Measurements from ENCODE around the gene PCK2. TPM values are rescaled to one million over a fixed set of nuclear protein-coding genes. Genes with fewer than 3 reads are reported as not detected.

PCK2 gene
- total and polyA plus RNA-seq, 2 of the 13 experiments (the other 11 are each of a cell fraction or from before 2014, with no cell fraction given) = 129 to 272 TPM

DNA sequence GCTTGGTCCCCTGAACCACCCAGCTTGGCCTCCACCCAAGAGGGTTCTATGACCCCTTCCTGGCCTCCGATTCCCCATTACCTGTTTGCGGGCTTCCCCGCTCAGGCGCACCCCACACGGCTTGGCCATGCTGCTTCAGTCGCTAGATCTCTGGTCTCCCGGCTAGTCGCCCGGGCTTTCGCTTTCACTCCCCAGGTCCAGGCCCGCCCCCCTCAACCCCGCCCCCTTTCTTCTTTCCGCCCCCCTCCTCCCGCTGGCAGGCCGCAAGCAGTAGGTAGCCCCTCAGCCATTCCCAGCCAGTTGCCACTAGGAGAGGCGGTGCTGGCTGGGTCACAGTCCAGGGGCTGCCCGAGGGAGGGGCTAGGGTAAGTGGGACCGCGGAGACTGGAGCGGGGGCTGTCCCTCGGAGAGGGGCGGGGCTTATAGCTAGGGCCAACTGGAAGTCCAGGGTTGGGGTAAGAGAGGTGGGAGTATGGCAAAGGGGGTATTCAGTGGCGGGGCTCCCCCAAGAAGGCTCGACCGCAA, 52.4 kb downstream of the PCK2 start, which contains the start of gene PSME2 (continued):
- TF ChIP-seq PLSCR1 (CRISPR knock-in tag; IDR thresholded peaks at IDR 0.05; ENCODE audit: borderline replicate concordance) = no peak
- TF ChIP-seq MXD3 (CRISPR knock-in tag; IDR thresholded peaks at IDR 0.05) = peak; percentile 88
- peak; percentile 48; the same call in 1 of the 2 replicates for TF ChIP-seq ZNF281 (CRISPR knock-in tag; IDR thresholded peaks at IDR 0.05; ENCODE audit: borderline replicate concordance)
- peak; percentile 33; the same call in 1 of the 2 replicates for TF ChIP-seq ATF2 (CRISPR knock-in tag; IDR thresholded peaks at IDR 0.05)
- 0 out of 2 replicates have a peak, but pooled peaks have one; percentile 81 for TF ChIP-seq DNMT1 (CRISPR knock-in tag; IDR thresholded peaks at IDR 0.05)
- no peak for TF ChIP-seq ZNF543 (CRISPR knock-in tag; IDR thresholded peaks at IDR 0.05)
- peak; percentile 95 for TF ChIP-seq AKAP8 (CRISPR knock-in tag; IDR thresholded peaks at IDR 0.05)
- no peak for TF ChIP-seq PHF20 (CRISPR knock-in tag; IDR thresholded peaks at IDR 0.05)
- TF ChIP-seq THAP11 (CRISPR knock-in tag; IDR thresholded peaks at IDR 0.05) = peak; percentile 64; the same call in 1 of the 2 replicates
- no peak for TF ChIP-seq ZNF549 (CRISPR knock-in tag; IDR thresholded peaks at IDR 0.05)
- TF ChIP-seq ZNF749 (CRISPR knock-in tag; IDR thresholded peaks at IDR 0.05; ENCODE audit: borderline replicate concordance) = peak; percentile 98; the same call in 1 of the 2 replicates
- TF ChIP-seq U2AF2 (IDR thresholded peaks at IDR 0.05; ENCODE audit: low read depth, low read length) = no peak
- no peak for TF ChIP-seq CC2D1A (CRISPR knock-in tag; IDR thresholded peaks at IDR 0.05)
- no peak for TF ChIP-seq ZNF230 (CRISPR knock-in tag; IDR thresholded peaks at IDR 0.05)
- TF ChIP-seq DR1 (CRISPR knock-in tag; IDR thresholded peaks at IDR 0.05) = peak; percentile 76; the same call in 1 of the 2 replicates
- TF ChIP-seq CREM (IDR thresholded peaks at IDR 0.05) = no peak; the same call in 1 of the 2 replicates
- TF ChIP-seq CREM (CRISPR knock-in tag; IDR thresholded peaks at IDR 0.05) = 0 out of 2 replicates have a peak, but pooled peaks have one; percentile 34
- no peak for TF ChIP-seq GMEB2 (CRISPR knock-in tag; IDR thresholded peaks at IDR 0.05; ENCODE audit: low read depth)
- TF ChIP-seq, protein P1, sequence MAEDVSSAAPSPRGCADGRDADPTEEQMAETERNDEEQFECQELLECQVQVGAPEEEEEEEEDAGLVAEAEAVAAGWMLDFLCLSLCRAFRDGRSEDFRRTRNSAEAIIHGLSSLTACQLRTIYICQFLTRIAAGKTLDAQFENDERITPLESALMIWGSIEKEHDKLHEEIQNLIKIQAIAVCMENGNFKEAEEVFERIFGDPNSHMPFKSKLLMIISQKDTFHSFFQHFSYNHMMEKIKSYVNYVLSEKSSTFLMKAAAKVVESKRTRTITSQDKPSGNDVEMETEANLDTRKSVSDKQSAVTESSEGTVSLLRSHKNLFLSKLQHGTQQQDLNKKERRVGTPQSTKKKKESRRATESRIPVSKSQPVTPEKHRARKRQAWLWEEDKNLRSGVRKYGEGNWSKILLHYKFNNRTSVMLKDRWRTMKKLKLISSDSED (CRISPR knock-in tag; IDR thresholded peaks at IDR 0.05) = no peak
- TF ChIP-seq ZNF557 (CRISPR knock-in tag; IDR thresholded peaks at IDR 0.05) = no peak
- no peak for TF ChIP-seq FLYWCH1 (CRISPR knock-in tag; IDR thresholded peaks at IDR 0.05)
- TF ChIP-seq ZNF768 (CRISPR knock-in tag; IDR thresholded peaks at IDR 0.05) = peak; percentile 49; the same call in 1 of the 2 replicates
- TF ChIP-seq MLLT10 (CRISPR knock-in tag; IDR thresholded peaks at IDR 0.05) = no peak
